BE2C (cell line): ENCODE measurements around the gene COL1A1.

Experiments
- DNase-seq: peaks from one replicate; pipeline ENCODE4 v3.0.0-alpha.2; 2020
- H3K27me3 ChIP-seq: fragments of 250-450 bp; sonication (Bioruptor Pico); 2 replicates; pipeline ENCODE4 v1.5.1; 2020; ENCODE audit warnings: mild to moderate bottlenecking
- H3K36me3 ChIP-seq: fragments of 250-450 bp; sonication (Bioruptor Pico); 2 replicates; pipeline ENCODE4 v1.5.1; 2020; ENCODE audit warnings: mild to moderate bottlenecking
- H3K4me1 ChIP-seq: fragments of 250-450 bp; sonication (Bioruptor Pico); 2 replicates; pipeline ENCODE4 v1.5.1; 2020
- H3K4me3 ChIP-seq: 2 replicates; pipeline ENCODE4 v1.5.1; 2011; ENCODE audit warnings: low read depth, low read length
- H3K9me3 ChIP-seq: fragments of 250-450 bp; sonication (Bioruptor Pico); 2 replicates; pipeline ENCODE4 v1.5.1; 2020
- CTCF ChIP-seq: IDR thresholded peaks from 2 replicates; pipeline ENCODE4 v1.5.1; 2012; ENCODE audit warnings: mild to moderate bottlenecking, low read depth, low read length

Gene COL1A1

DNA sequence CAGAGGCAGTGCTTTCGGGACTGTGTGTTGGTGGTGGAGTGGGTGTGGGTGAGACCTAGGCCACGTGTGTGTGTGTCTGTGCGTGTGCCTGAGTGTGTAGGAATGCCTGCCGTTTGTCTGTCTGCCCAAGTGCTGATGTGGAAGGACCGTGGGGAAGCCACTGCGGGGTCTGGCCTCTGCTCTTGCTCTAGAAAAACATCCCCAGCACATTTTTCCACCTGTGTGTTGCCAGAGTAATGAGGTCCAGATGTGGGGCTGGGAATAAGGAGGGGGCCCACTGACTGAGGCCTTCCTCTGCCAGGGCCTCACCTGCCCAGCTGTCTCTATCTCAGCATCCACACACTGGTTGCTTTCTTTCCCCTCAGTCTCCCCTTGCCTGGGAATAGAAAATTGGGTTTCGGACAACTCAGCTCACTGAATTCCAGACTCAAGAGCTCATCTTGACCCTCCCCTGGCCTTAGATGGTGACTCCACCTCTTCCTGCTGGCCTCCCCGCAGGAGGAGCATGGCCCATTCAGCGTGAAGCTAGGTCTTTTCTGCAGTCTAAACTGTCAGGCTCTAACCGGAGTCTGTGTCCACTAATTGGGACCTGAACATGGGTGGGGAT is 28.0 kb downstream of the COL1A1 start:
- no peaks in the 10 kb centered on the region for H3K36me3 ChIP-seq
- DNase-seq = no peak
- H3K27me3 ChIP-seq = no peaks in the 10 kb centered on the region
- H3K4me3 ChIP-seq = no peak overlapping the region
- peaks cover 3% of the 10 kb centered on the region for H3K4me1 ChIP-seq
- no peaks in the 10 kb centered on the region for H3K9me3 ChIP-seq
- no peak for TF ChIP-seq CTCF

DNA sequence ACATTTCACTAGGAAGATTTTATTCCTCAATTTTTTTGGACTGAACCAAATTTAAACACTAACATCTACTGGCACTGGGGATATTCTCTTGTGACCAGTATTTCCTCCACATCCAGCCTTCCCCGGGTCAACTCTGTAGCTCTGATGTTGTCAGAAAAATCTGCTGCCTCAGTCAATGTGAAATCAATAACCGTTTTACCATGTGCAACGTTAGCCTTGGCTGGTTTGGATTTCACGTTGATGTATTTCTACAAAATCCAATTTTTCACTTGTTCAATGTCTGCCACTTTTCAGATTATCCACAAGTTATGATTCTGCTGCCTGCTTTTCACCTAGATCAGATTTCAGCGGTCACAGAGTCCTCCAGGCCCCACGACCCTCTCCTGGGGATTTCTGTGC is 28.5 kb downstream of the COL1A1 start:
- Histone ChIP-seq H3K4me3 (no peak overlapping the region), H3K27me3 (no peaks in the 10 kb centered on the region), H3K9me3 (no peaks in the 10 kb centered on the region), H3K36me3 (no peaks in the 10 kb centered on the region), H3K4me1 (peaks cover 2% of the 10 kb centered on the region)
- no peak for DNase-seq
- no peak for TF ChIP-seq CTCF

- DNase-seq = no peak
- TF ChIP-seq CTCF = no peak
- Histone ChIP-seq H3K27me3 (no peaks in the 10 kb centered on the region), H3K4me1 (no peaks in the 10 kb centered on the region; the same call in 1 of the 2 replicates), H3K36me3 (no peaks in the 10 kb centered on the region), H3K4me3 (no peak overlapping the region), H3K9me3 (no peaks in the 10 kb centered on the region)
These were observed 29.3 kb downstream of the COL1A1 start for GRCh38 chr17:50172130-50172529.

GRCh38 chr17:50171371-50172071 is 29.9 kb downstream of the COL1A1 start:
- no peaks in the 10 kb centered on the region; the same call in 1 of the 2 replicates for H3K4me1 ChIP-seq
- no peak for DNase-seq
- no peak for TF ChIP-seq CTCF
- no peaks in the 10 kb centered on the region for H3K9me3 ChIP-seq
- no peaks in the 10 kb centered on the region for H3K27me3 ChIP-seq
- no peaks in the 10 kb centered on the region for H3K36me3 ChIP-seq
- H3K4me3 ChIP-seq = no peak overlapping the region

DNA sequence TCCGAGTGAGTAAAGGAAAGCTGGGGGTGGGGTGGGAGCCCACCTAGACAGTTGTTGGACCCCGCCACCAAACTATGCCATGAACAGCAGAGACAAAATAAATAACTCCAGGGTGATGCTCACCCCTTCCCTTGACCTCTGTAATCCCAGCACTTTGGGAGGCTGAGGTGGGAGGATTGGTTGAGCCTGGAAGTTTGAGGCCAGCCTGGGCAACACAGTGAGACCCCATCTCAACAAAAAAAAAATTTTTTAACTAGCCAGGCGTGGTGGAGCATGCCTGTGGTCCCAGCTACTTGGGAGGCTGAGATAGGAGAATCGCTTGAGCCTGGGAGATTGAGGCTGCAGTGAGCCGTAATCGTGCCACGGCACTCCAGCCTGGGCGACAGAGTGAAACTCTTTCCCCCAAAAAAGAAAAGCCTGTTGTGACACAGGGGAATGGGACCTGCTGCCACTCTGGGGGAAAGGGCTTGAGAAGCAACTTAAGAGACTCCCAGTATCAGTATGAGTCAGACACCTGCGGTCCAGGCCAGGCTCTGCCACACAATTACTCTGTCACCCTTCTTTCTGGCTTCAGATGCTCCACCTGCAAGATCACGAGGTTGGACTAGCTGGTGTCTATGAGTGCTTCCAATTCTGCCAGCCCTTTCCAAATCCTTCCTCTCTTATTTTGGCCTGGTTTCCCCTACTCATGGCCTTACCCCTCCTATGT is 30.6 kb downstream of the COL1A1 start:
- Histone ChIP-seq H3K4me3 (no peak overlapping the region), H3K9me3 (no peaks in the 10 kb centered on the region), H3K4me1 (no peaks in the 10 kb centered on the region; the same call in 1 of the 2 replicates), H3K36me3 (no peaks in the 10 kb centered on the region), H3K27me3 (no peaks in the 10 kb centered on the region)
- no peak for TF ChIP-seq CTCF
- DNase-seq = no peak

- DNase-seq = no peak
- TF ChIP-seq CTCF = no peak
- H3K36me3 ChIP-seq = no peaks in the 10 kb centered on the region
- H3K4me1 ChIP-seq = no peaks in the 10 kb centered on the region; the same call in 1 of the 2 replicates
- H3K9me3 ChIP-seq = no peaks in the 10 kb centered on the region
- H3K27me3 ChIP-seq = no peaks in the 10 kb centered on the region
- H3K4me3 ChIP-seq = no peak overlapping the region
These were observed 31.5 kb downstream of the COL1A1 start for GRCh38 chr17:50169881-50170459.
